Neural progenitor cell (in vitro differentiated cells): Measurements from ENCODE around the gene MAP2K5. TPM values are rescaled to one million over a fixed set of nuclear protein-coding genes. Genes with fewer than 3 reads are reported as not detected.

Experiments
- DNase-seq: peaks from one replicate; pipeline ENCODE4 v3.0.0-alpha.2; 2016; ENCODE audit warnings: low spot score
- H2AFZ ChIP-seq: fragments of 200-600 bp; sonication (generic); replicated peaks from 2 replicates; pipeline ENCODE4 v1.6.1; 2016; ENCODE audit warnings: antibody characterized with exemption
- H3F3A ChIP-seq: fragments of 200-600 bp; sonication (generic); 2 replicates; pipeline ENCODE4 v1.6.1; 2016; ENCODE audit warnings: antibody characterized with exemption, low read depth
- H3K27ac ChIP-seq: fragments of 200-600 bp; sonication (generic); 2 replicates; pipeline ENCODE4 v1.5.1; 2016; ENCODE audit warnings: mild to moderate bottlenecking
- H3K27me3 ChIP-seq: fragments of 200-600 bp; sonication (generic); 2 replicates; pipeline ENCODE4 v1.6.1; 2016; ENCODE audit warnings: mild to moderate bottlenecking, moderate library complexity
- H3K36me3 ChIP-seq: fragments of 200-600 bp; sonication (generic); 2 replicates; pipeline ENCODE4 v1.5.1; 2016
- H3K4me1 ChIP-seq: fragments of 200-600 bp; sonication (generic); 2 replicates; pipeline ENCODE4 v1.6.1; 2016; ENCODE audit warnings: mixed run types
- H3K4me2 ChIP-seq: fragments of 200-600 bp; sonication (generic); 2 replicates; pipeline ENCODE4 v1.6.1; 2016
- H3K4me3 ChIP-seq: fragments of 200-600 bp; sonication (generic); 2 replicates; pipeline ENCODE4 v1.5.1; 2016
- H3K79me2 ChIP-seq: fragments of 200-600 bp; sonication (generic); 2 replicates; pipeline ENCODE4 v1.6.1; 2016; ENCODE audit warnings: low read depth
- H3K9ac ChIP-seq: fragments of 200-600 bp; sonication (generic); 2 replicates; pipeline ENCODE4 v1.6.1; 2016
- H3K9me3 ChIP-seq: fragments of 200-600 bp; sonication (generic); 2 replicates; pipeline ENCODE4 v1.5.1; 2016; ENCODE audit warnings: low read depth
- H4K20me1 ChIP-seq: fragments of 200-600 bp; sonication (generic); 2 replicates; pipeline ENCODE4 v1.6.1; 2016; ENCODE audit warnings: low read depth
- H3K27ac Mint-ChIP-seq: 3 replicates; pipeline ENCODE4 v1.8.0; 2021; ENCODE audit warnings: mixed read lengths
- H3K27me3 Mint-ChIP-seq: 2 replicates; pipeline ENCODE4 v1.8.0; 2022; ENCODE audit warnings: low read depth, mild to moderate bottlenecking, inconsistent platforms, moderate library complexity, mixed read lengths; ENCODE audit not compliant: insufficient read depth
- H3K36me3 Mint-ChIP-seq: 3 replicates; pipeline ENCODE4 v1.8.0; 2021; ENCODE audit warnings: mixed read lengths
- H3K4me1 Mint-ChIP-seq: 3 replicates; pipeline ENCODE4 v1.8.0; 2021; ENCODE audit warnings: mixed read lengths
- H3K4me3 Mint-ChIP-seq: 3 replicates; pipeline ENCODE4 v1.8.0; 2021; ENCODE audit warnings: mild to moderate bottlenecking, moderate library complexity, mixed read lengths
- H3K9me3 Mint-ChIP-seq: 3 replicates; pipeline ENCODE4 v1.8.0; 2020; ENCODE audit warnings: mixed read lengths
- CTCF ChIP-seq: fragments of 200-600 bp; sonication (generic); IDR thresholded peaks from 2 replicates; pipeline ENCODE4 v1.5.1; 2017; ENCODE audit warnings: antibody characterized with exemption, mild to moderate bottlenecking
- EZH2 ChIP-seq: fragments of 200-600 bp; sonication (generic); IDR thresholded peaks from 2 replicates; pipeline ENCODE4 v1.6.1; 2017; ENCODE audit warnings: antibody characterized with exemption, mild to moderate bottlenecking, moderate library complexity
- EZH2phosphoT487 ChIP-seq: fragments of 200-600 bp; sonication (generic); IDR thresholded peaks from 2 replicates; pipeline ENCODE4 v1.6.1; 2017; ENCODE audit warnings: antibody characterized with exemption
- total RNA-seq: library from RNA; depleted of rRNA; stranded (reverse); fragments of >200 nt; gene quantifications from 2 replicates; pipeline ENCODE4 v1.2.3, GENCODE V29; 2015; ENCODE audit warnings: low replicate concordance

MAP2K5 gene
- total RNA-seq, 1 donor from 2014 or later, result 17.2 TPM

GRCh38 chr15:67839929-67840748, 297.6 kb downstream of the MAP2K5 start, which contains the start of gene RNU6-1:
TSS of gene RNU6-1 (minus strand) at chr15:67840045.
- Mint-ChIP-seq H3K27me3 (peaks cover 42% of the 10 kb centered on the region), H3K4me1 (peaks cover 56% of the 10 kb centered on the region), H3K36me3 (no peaks in the 10 kb centered on the region), H3K27ac (peak within 1 kb of the TSS; percentile 100), H3K4me3 (peak within 1 kb of the TSS; percentile 95), H3K9me3 (peaks cover 3% of the 10 kb centered on the region)
- Histone ChIP-seq H3K4me2 (peak within 1 kb of the TSS; percentile 86), H2AFZ (peak within 1 kb of the TSS; percentile 64), H3K4me3 (peak within 1 kb of the TSS; percentile 75), H3K79me2 (no peaks in the 10 kb centered on the region), H4K20me1 (no peaks in the 10 kb centered on the region), H3F3A (peaks cover 78% of the 10 kb centered on the region), H3K27me3 (peaks cover 44% of the 10 kb centered on the region), H3K36me3 (no peaks in the 10 kb centered on the region), H3K4me1 (peaks cover 52% of the 10 kb centered on the region), H3K9ac (peak within 1 kb of the TSS; percentile 85), H3K9me3 (no peaks in the 10 kb centered on the region), H3K27ac (peak within 1 kb of the TSS; percentile 82)
- DNase-seq, result peak; percentile 92
- TF ChIP-seq CTCF, result no peak
- no peak for TF ChIP-seq EZH2
- no peak for TF ChIP-seq EZH2phosphoT487

GRCh38 chr15:67840749-67841512, 298.4 kb downstream of the MAP2K5 start:
- H3K27me3 Mint-ChIP-seq, result peaks cover 35% of the 10 kb centered on the region

GRCh38 chr15:67841513-67841762, 298.9 kb downstream of the MAP2K5 start:
- Histone ChIP-seq H3K9me3 (no peaks in the 10 kb centered on the region), H3K27ac (no peak overlapping the region), H4K20me1 (no peaks in the 10 kb centered on the region), H3K9ac (no peak overlapping the region), H3K4me1 (peaks cover 59% of the 10 kb centered on the region), H2AFZ (no peak overlapping the region), H3K27me3 (peaks cover 31% of the 10 kb centered on the region), H3K4me3 (peak overlapping the region; percentile 75), H3K36me3 (no peaks in the 10 kb centered on the region), H3K4me2 (peak overlapping the region; percentile 86), H3F3A (peaks cover 69% of the 10 kb centered on the region), H3K79me2 (no peaks in the 10 kb centered on the region)
- Mint-ChIP-seq H3K9me3 (peaks cover 3% of the 10 kb centered on the region), H3K4me3 (peak overlapping the region; percentile 95), H3K27ac (no peak overlapping the region), H3K27me3 (peaks cover 30% of the 10 kb centered on the region), H3K36me3 (no peaks in the 10 kb centered on the region), H3K4me1 (peaks cover 63% of the 10 kb centered on the region)
- TF ChIP-seq EZH2phosphoT487 (no peak), CTCF (no peak), EZH2 (no peak)
- DNase-seq, result no peak

More at GRCh38 chr15:67840749-67841512, 298.4 kb downstream of the MAP2K5 start:
- Mint-ChIP-seq H3K4me1 (peaks cover 62% of the 10 kb centered on the region), H3K9me3 (peaks cover 3% of the 10 kb centered on the region), H3K36me3 (no peaks in the 10 kb centered on the region), H3K27ac (peak overlapping the region; percentile 67), H3K4me3 (peak overlapping the region; percentile 95)
- H3K4me1 ChIP-seq, result peaks cover 58% of the 10 kb centered on the region
- peak overlapping the region; percentile 86 for H3K4me2 ChIP-seq
- H3K4me3 ChIP-seq, result peak overlapping the region; percentile 75
- H3K9me3 ChIP-seq, result no peaks in the 10 kb centered on the region
- no peak overlapping the region for H3K27ac ChIP-seq
- H3K27me3 ChIP-seq, result peaks cover 36% of the 10 kb centered on the region
- no peaks in the 10 kb centered on the region for H4K20me1 ChIP-seq
- peak; percentile 32 for DNase-seq
- TF ChIP-seq EZH2 (no peak), CTCF (no peak), EZH2phosphoT487 (no peak)
- H3K79me2 ChIP-seq, result no peaks in the 10 kb centered on the region
- H3K9ac ChIP-seq, result no peak overlapping the region
- peak overlapping the region; percentile 64 for H2AFZ ChIP-seq
- peaks cover 73% of the 10 kb centered on the region for H3F3A ChIP-seq
- no peaks in the 10 kb centered on the region for H3K36me3 ChIP-seq
